ENCODE data around the gene CMIP. TPM values are rescaled to one million over a fixed set of nuclear protein-coding genes. Genes with fewer than 3 reads are reported as not detected.

Gene CMIP
- total RNA-seq, 1 donor from 2014 or later: 19.8 TPM

GRCh38 chr16:81702506-81702905 lies 257.9 kb downstream of the CMIP start:
- intact Hi-C loops (cut with DNase I): no loop called here

GRCh38 chr16:81703177-81704155 lies 258.9 kb downstream of the CMIP start:
- intact Hi-C loops (cut with DNase I): no loop called here
- no peak for DNase-seq (ENCODE audit: low spot score)

More at GRCh38 chr16:81702506-81702905, 257.9 kb downstream of the CMIP start:
- DNase-seq (ENCODE audit: low spot score): no peak

DNA sequence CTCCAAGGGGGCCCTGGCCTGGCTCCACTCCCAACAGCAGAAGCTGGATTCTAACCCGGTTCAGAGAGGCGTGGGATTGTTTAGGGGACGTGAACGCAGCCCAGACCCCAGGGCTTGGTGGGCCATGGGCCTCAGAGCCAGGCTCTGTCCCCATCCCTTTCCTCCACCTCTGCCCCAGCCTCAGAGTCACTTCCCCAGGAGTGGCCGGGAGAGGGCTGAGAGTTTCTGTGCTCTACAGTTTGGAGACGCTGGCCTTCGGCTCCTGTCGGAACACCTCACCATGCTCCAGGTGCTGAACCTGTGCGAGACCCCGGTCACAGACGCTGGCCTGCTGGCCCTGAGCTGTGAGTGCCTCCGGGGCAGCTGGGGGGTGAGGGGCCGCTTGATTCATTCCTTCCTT lies 260.7 kb downstream of the CMIP start:
- intact Hi-C loops (cut with DNase I): no loop called here
- DNase-seq (ENCODE audit: low spot score): no peak

GRCh38 chr16:81706327-81707295 lies 262.0 kb downstream of the CMIP start:
- DNase-seq (ENCODE audit: low spot score): no peak
- intact Hi-C loops (cut with DNase I): no loop called here

- intact Hi-C loops (cut with DNase I): no loop called here
- DNase-seq (ENCODE audit: low spot score): no peak
These were observed 263.0 kb downstream of the CMIP start for GRCh38 chr16:81707411-81708265.

DNA sequence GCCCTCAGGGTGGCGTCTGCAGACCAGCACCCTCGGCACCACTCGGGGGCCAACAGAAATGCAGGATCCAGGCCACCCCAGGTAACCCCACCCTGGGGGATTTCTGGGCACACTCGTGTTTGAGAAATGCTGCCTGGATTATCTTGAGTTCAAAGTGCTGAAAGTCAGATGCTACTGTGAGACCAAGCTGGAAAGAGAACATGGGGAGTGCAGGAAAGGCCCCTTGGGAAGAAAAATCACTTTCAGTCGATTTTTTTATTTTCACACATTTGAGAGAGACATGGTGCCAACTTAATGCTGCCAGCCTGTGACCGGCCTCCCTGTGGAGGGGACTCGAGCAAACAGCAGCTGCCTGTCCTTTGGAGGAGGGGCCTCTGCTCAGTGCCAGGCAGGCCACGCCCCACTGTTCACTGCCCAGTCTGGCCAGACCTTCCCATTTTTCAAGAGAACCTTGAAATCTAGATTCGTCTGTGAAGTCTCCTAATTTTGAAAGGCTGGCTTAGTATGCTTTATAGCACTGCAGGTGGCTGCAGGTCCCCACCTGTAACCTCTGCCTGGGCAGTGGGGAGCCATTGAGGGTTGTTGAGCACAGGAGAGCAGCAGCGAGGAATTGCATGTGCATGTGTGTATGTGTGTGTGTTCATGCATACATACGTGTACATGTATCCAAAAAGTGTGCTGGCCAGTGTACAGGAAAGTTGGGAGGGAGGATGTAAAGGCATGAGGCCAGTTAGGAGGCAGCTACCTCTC lies 263.8 kb downstream of the CMIP start:
- intact Hi-C loops (cut with DNase I): no loop called here

DNA sequence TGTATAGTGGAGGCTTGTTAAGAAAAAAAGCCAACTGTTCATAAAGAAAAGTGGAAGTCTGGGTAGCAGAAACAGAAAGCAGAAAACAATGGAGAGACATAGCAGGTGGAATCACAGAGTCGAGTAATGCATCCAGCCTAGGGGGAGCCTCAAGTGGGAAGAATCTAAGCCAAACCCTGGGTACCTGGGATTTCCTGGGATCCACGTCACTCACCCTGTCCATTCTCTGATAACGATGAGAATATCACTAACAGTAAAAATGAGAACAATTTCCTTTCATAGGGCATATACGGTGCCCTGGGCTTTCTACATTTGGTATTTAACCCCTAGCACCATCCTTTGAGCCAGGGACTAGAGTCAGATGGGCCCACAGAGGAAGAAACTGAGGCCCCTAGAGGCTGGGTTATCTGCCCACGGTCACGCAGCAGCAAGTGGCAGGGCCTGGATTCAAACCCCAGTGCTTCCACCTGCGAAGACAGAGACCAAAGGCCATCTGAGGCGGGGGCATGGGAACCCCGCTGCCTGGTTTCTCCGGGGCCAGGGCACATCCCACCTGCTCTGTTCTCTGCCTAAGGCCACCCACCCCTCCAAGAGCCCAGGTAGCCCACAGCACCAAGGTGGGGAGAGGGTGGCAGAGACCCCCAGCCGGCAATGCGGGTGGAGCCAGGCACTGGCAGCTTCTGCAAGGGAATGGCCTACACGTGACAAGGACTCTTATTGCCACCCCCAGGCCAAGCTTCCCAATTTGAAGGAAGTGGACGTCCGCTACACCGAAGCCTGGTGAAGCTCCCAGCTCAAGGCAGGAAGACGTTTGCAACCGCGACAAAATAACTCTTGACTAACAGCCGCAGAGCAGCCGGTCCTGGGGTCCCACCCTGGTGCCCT lies 264.6 kb downstream of the CMIP start:
- intact Hi-C loops (cut with DNase I): no loop called here
- DNase-seq (ENCODE audit: low spot score): no peak

More for the DNA sequence above, 263.8 kb downstream of the CMIP start:
- no peak for DNase-seq (ENCODE audit: low spot score)

DNA sequence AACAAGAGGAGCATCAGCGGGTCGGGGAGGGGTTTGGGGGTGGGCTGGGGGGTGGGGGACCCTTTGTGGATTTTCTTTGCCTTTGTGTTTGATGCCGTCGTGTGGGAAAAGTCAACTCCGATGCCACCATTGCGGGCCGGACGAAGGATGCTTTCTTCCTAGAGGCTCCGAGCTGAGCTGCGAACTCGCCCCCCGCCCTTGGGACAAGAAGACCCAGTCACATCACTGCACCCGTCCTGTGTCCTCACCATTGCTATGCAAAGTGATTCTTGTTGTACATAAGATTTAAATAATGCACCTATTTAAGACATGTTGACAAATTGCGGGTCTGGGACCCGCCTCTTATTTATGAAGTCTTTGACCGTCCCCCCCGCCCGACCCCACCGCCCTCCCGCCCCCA lies 265.4 kb downstream of the CMIP start:
- DNase-seq (ENCODE audit: low spot score): no peak

DNA sequence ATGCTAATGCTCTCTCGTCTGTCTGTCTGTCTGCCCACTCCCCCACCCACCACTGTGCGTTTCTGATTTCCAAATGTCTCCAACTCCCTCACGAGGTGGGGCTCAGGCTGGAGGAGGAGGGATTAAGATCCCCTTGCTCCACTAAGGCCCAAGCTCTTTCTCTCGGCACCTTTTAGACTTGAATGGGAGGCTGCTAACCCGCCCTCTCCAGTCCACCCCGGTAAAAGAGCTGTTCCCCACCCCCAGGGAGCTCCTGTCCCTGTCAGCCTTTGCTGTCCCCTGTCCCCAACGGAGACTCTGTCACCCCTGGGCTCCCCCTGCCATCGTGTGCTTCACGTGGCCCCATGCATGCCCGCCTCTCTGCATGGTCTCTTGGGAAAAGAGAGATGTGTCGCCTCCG lies 266.0 kb downstream of the CMIP start:
- DNase-seq (ENCODE audit: low spot score): no peak
- intact Hi-C loops (cut with DNase I): no loop called here

More for the DNA sequence above, 265.4 kb downstream of the CMIP start:
- intact Hi-C loops (cut with DNase I): no loop called here

- intact Hi-C loops (cut with DNase I): no loop called here
- no peak for DNase-seq (ENCODE audit: low spot score)
These were observed 267.2 kb downstream of the CMIP start for GRCh38 chr16:81711657-81712319.

DNA sequence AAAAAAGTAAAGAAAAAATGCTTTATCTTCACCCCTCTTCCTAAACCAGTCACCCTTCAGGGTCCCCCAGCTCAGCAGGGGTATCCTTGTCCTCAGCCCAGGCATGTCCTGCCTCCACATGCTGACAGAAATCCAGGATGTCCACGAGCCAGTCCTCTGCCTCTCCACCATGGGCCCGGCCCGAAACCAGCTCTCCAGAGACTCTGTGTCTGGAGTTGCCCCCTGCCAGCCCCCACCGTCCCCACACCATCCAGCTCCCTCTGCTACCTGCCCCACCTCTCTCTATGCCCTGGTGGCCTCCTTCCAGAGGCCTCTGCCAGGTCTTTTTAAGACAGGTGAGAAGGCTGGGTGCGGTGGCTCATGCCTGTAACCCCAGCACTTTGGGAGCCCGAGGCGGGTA lies 268.1 kb downstream of the CMIP start:
- no peak for DNase-seq (ENCODE audit: low spot score)
- intact Hi-C loops (cut with DNase I): no loop called here

DNA sequence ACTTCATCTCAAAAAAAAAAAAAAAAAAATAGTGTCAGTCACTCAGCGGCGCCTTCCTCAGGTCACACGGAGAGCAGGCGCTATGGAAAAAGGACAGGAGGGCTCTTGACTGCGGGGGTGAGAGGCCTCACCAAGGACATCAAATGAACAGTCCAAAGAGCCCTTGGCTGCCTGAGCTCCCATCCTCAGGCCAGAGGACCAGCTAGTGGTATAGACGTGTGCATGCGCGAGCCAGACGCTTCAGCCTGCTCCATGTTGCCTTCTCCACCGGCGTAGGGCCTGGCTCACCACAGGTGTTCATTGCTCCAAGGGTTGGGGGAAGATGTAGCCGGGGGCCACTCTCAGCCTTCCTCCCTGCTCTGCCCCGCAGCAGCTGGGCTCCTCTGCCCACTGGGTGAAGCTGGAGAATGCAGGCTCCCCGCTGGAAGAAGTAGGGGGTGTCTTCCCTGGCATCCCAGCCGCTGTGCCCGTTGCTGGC lies 268.7 kb downstream of the CMIP start:
- DNase-seq (ENCODE audit: low spot score): no peak
- intact Hi-C loops (cut with DNase I): no loop called here

DNA sequence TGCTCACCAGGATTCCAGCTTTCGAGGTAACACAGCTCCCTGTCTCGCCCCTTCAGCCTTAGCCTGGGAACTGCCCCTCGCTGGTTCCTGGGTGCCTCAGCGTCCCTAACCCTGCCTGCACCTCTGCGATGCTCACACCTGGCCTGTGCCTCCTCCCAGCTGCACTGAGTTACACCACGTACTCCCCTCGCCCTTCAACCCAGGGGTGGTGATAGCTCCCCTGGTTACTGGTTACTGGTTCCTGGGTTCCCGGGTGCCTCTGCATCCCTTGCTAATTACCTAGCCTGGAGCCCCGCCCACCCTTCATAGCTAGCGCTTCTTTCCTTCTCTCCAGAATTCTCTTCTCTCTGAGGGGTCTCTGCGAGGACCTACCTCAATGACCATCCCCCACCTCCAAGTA lies 269.2 kb downstream of the CMIP start:
- intact Hi-C loops (cut with DNase I): no loop called here

DNA sequence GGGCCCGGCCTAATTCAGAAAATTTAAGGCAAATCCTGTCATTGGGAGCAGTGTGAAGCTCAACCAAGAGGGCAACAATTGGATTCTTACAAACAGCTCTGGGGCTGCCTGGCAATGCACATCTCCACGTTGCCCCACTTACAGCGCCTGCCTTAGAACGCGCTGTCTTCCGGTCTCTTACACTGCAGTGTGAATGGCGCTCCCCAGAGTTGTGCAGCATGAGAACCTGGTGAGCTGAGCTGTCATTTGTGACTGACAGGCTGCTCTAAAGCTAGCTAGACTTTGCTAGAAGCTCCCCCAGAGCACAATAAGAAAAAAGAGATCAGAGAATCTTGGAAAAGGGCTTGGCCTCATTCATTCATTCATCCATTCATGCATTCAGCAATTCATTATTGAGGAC lies 270.0 kb downstream of the CMIP start:
- DNase-seq (ENCODE audit: low spot score): no peak
- intact Hi-C loops (cut with DNase I): no loop called here

More for the DNA sequence above, 269.2 kb downstream of the CMIP start:
- DNase-seq (ENCODE audit: low spot score): no peak

GRCh38 chr16:81715358-81716196 lies 271.0 kb downstream of the CMIP start:
- DNase-seq (ENCODE audit: low spot score): no peak
- intact Hi-C loops (cut with DNase I): no loop called here

Measured in cardiac septum (tissue), 1 donor.